ENCODE results near the gene CCM2. TPM values are rescaled to one million over a fixed set of nuclear protein-coding genes. Genes with fewer than 3 reads are reported as not detected.

The CCM2 gene
- total RNA-seq, 2 donors from 2014 or later = 30.0 to 83.6 TPM

GRCh38 chr7:44975331-44976039 lies 24.5 kb upstream of the CCM2 start:
- no peak for DNase-seq (ENCODE audit: low spot score)
- Histone ChIP-seq H3K27me3 (replicated peaks; ENCODE audit: insufficient read depth) (no peaks in the 10 kb centered on the region), H3K36me3 (no peaks in the 10 kb centered on the region), H3K4me1 (replicated peaks) (no peaks in the 10 kb centered on the region), H3K27ac (no peak overlapping the region), H3K4me3 (no peak overlapping the region), H3K9me3 (no peaks in the 10 kb centered on the region)
- 93% methylated on average over 11 of the region's 12 CpGs for WGBS
- intact Hi-C loops (cut with DNase I) = no loop called here
- no peak for TF ChIP-seq POLR2AphosphoS5 (IDR thresholded peaks at IDR 0.05)
- TF ChIP-seq CTCF (IDR thresholded peaks at IDR 0.05) = no peak
- TF ChIP-seq POLR2A (IDR thresholded peaks at IDR 0.05) = no peak

- Histone ChIP-seq H3K27me3 (replicated peaks; ENCODE audit: insufficient read depth) (no peaks in the 10 kb centered on the region), H3K27ac (no peak overlapping the region), H3K4me3 (no peak overlapping the region), H3K9me3 (no peaks in the 10 kb centered on the region), H3K36me3 (no peaks in the 10 kb centered on the region), H3K4me1 (replicated peaks) (no peaks in the 10 kb centered on the region)
- no peak for DNase-seq (ENCODE audit: low spot score)
- 93% methylated on average over 6 of the region's 6 CpGs for WGBS
- no peak for TF ChIP-seq POLR2A (IDR thresholded peaks at IDR 0.05)
- no peak for TF ChIP-seq POLR2AphosphoS5 (IDR thresholded peaks at IDR 0.05)
- TF ChIP-seq CTCF (IDR thresholded peaks at IDR 0.05) = no peak
- intact Hi-C loops (cut with DNase I) = no loop called here
Measured at GRCh38 chr7:44976040-44976745, 23.8 kb upstream of the CCM2 start.

GRCh38 chr7:44976746-44977196 lies 23.2 kb upstream of the CCM2 start:
- Histone ChIP-seq H3K27ac (no peak overlapping the region), H3K4me1 (replicated peaks) (no peaks in the 10 kb centered on the region), H3K9me3 (no peaks in the 10 kb centered on the region), H3K27me3 (replicated peaks; ENCODE audit: insufficient read depth) (no peaks in the 10 kb centered on the region), H3K36me3 (no peaks in the 10 kb centered on the region), H3K4me3 (no peak overlapping the region)
- no peak for DNase-seq (ENCODE audit: low spot score)
- TF ChIP-seq CTCF (IDR thresholded peaks at IDR 0.05) (no peak), POLR2AphosphoS5 (IDR thresholded peaks at IDR 0.05) (no peak), POLR2A (IDR thresholded peaks at IDR 0.05) (no peak)
- WGBS = 94% methylated on average over 11 of the region's 17 CpGs
- intact Hi-C loops (cut with DNase I) = no loop called here

GRCh38 chr7:44977304-44977958 lies 22.6 kb upstream of the CCM2 start:
- intact Hi-C loops (cut with DNase I) = no loop called here
- Histone ChIP-seq H3K27me3 (replicated peaks; ENCODE audit: insufficient read depth) (no peaks in the 10 kb centered on the region), H3K4me1 (replicated peaks) (no peaks in the 10 kb centered on the region), H3K4me3 (no peak overlapping the region), H3K9me3 (no peaks in the 10 kb centered on the region), H3K27ac (no peak overlapping the region), H3K36me3 (no peaks in the 10 kb centered on the region)
- no peak for TF ChIP-seq POLR2AphosphoS5 (IDR thresholded peaks at IDR 0.05)
- no peak for TF ChIP-seq CTCF (IDR thresholded peaks at IDR 0.05)
- no peak for TF ChIP-seq POLR2A (IDR thresholded peaks at IDR 0.05)
- 60% methylated on average over 8 of the region's 8 CpGs for WGBS
- no peak for DNase-seq (ENCODE audit: low spot score)

Data from prostate gland (tissue), 2 donors.